Mesenchymal stem cell (in vitro differentiated cells and primary cell): ENCODE results near the gene CDH2.

Experiments used
- DNase-seq: peaks from one replicate; pipeline ENCODE4 v3.0.0-alpha.2; 2013
- H2AFZ ChIP-seq: one replicate; pipeline ENCODE4 v1.6.1; 2013; ENCODE audit warnings: low read depth, mild to moderate bottlenecking, control low read depth, inconsistent platforms, low read length, moderate library complexity
- H2AK5ac ChIP-seq: 2 replicates; pipeline ENCODE4 v1.6.1; 2013; ENCODE audit warnings: low read length, moderate library complexity, mild to moderate bottlenecking, inconsistent platforms; ENCODE audit not compliant: severe bottlenecking
- H2BK120ac ChIP-seq: one replicate; pipeline ENCODE4 v1.6.1; 2013; ENCODE audit warnings: low read depth, mild to moderate bottlenecking, inconsistent platforms, low read length, moderate library complexity
- H2BK12ac ChIP-seq, 2 experiments: one replicate each; pipeline ENCODE4 v1.6.1; 2013; ENCODE audit warnings: inconsistent platforms in 2 of 2, low read length in 2 of 2, mild to moderate bottlenecking in 2 of 2, moderate library complexity in 2 of 2, control low read depth in 1 of 2
- H2BK15ac ChIP-seq: one replicate; pipeline ENCODE4 v1.6.1; 2013; ENCODE audit warnings: mild to moderate bottlenecking, low read depth, inconsistent platforms; ENCODE audit not compliant: poor library complexity, severe bottlenecking
- H2BK5ac ChIP-seq: 2 replicates; pipeline ENCODE4 v1.6.1; 2013; ENCODE audit warnings: low read depth, mild to moderate bottlenecking, low read length, control low read depth, inconsistent platforms; ENCODE audit not compliant: poor library complexity, severe bottlenecking
- H3K14ac ChIP-seq, 2 experiments: one replicate each; pipeline ENCODE4 v1.6.1; 2013; ENCODE audit warnings: inconsistent platforms in 2 of 2, low read length in 2 of 2, control low read depth in 1 of 2, mild to moderate bottlenecking in 1 of 2, moderate library complexity in 1 of 2
- H3K18ac ChIP-seq, 2 experiments: one replicate each; pipeline ENCODE4 v1.6.1; 2013; ENCODE audit warnings: inconsistent platforms in 2 of 2, low read length in 2 of 2, control low read depth in 1 of 2, low read depth in 1 of 2, mild to moderate bottlenecking in 1 of 2
- H3K23ac ChIP-seq, 2 experiments: one replicate each; pipeline ENCODE4 v1.6.1; 2013; ENCODE audit warnings: inconsistent platforms in 2 of 2, low read length in 2 of 2, mild to moderate bottlenecking in 2 of 2, moderate library complexity in 2 of 2, control low read depth in 1 of 2
- H3K27ac ChIP-seq: 2 replicates; pipeline ENCODE4 v1.5.1; 2013; ENCODE audit warnings: mild to moderate bottlenecking, moderate library complexity, low read length, control low read depth, inconsistent platforms; ENCODE audit not compliant: poor library complexity, severe bottlenecking
- H3K27me3 ChIP-seq, 2 experiments: 2 replicates each; pipeline versions ENCODE4 v1.6.1 to v1.7.0; 2013; ENCODE audit warnings: low read length in 2 of 2, mild to moderate bottlenecking in 2 of 2, moderate library complexity in 2 of 2, control low read depth in 1 of 2, inconsistent platforms in 1 of 2; ENCODE audit not compliant: control insufficient read depth in 1 of 2, insufficient read depth in 1 of 2
- H3K36me3 ChIP-seq, 2 experiments: 2 replicates each; pipeline versions ENCODE4 v1.6.1 to v1.7.0; 2013; ENCODE audit warnings: low read length in 2 of 2, control low read depth in 1 of 2, inconsistent platforms in 1 of 2, low read depth in 1 of 2, mild to moderate bottlenecking in 1 of 2; ENCODE audit not compliant: insufficient read depth in 2 of 2, control insufficient read depth in 1 of 2
- H3K4ac ChIP-seq, 2 experiments: one replicate each; pipeline ENCODE4 v1.6.1; 2013; ENCODE audit warnings: inconsistent platforms in 2 of 2, low read length in 2 of 2, mild to moderate bottlenecking in 2 of 2, moderate library complexity in 2 of 2, control low read depth in 1 of 2, low read depth in 1 of 2
- H3K4me1 ChIP-seq: 2 replicates; pipeline ENCODE4 v1.6.1; 2013; ENCODE audit warnings: low read depth, low read length, control low read depth; ENCODE audit not compliant: control insufficient read depth, insufficient read depth
- H3K4me2 ChIP-seq: 2 replicates; pipeline ENCODE4 v1.6.1; 2013; ENCODE audit warnings: low read length, mild to moderate bottlenecking, inconsistent platforms; ENCODE audit not compliant: poor library complexity, severe bottlenecking
- H3K4me3 ChIP-seq, 2 experiments: 2 replicates each; pipeline versions ENCODE4 v1.5.1 to v1.7.0; 2013; ENCODE audit warnings: low read length in 2 of 2, mild to moderate bottlenecking in 2 of 2, control low read depth in 1 of 2, low read depth in 1 of 2; ENCODE audit not compliant: insufficient read depth in 1 of 2
- H3K79me1 ChIP-seq: replicated peaks from 2 replicates; pipeline ENCODE4 v1.6.1; 2013; ENCODE audit warnings: mild to moderate bottlenecking, control low read depth, low read length, inconsistent platforms; ENCODE audit not compliant: poor library complexity, severe bottlenecking
- H3K9ac ChIP-seq: 2 replicates; pipeline ENCODE4 v1.7.0; 2013; ENCODE audit warnings: mild to moderate bottlenecking, low read length, moderate library complexity
- H3K9me3 ChIP-seq: 2 replicates; pipeline ENCODE4 v1.7.0; 2013; ENCODE audit warnings: mild to moderate bottlenecking, low read length; ENCODE audit not compliant: control insufficient read depth
- H4K8ac ChIP-seq: one replicate; pipeline ENCODE4 v1.6.1; 2013; ENCODE audit warnings: inconsistent platforms, mild to moderate bottlenecking, low read length, moderate library complexity
- H4K91ac ChIP-seq: one replicate; pipeline ENCODE4 v1.6.1; 2013; ENCODE audit warnings: mild to moderate bottlenecking, low read length, inconsistent platforms
- WGBS: methylation state at CpG from one replicate; pipeline ENCODE4 v1.1.7; 2013; ENCODE audit warnings: mixed read lengths; 5-methylcytosine and 5-hydroxymethylcytosine counted together

CDH2 gene

DNA sequence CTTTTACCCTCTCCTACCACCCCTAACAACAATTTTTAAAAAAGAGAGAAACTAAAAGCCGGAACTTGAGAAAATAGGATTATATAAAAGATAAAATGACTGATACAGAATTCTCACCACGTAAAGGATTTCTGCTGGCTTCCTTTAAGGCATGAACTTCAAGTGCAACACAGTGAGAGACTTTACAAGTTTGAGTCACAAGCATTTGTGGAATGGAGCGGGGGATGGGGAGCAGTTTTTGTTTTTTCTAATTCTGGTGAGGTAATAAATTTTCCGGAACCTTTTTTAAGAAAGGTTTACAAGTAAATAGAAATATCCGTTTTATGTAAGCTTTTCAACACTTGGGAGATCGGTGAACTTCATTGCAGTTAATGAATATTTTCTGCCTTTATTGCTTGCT is 1.8 kb upstream of the CDH2 start:
- Histone ChIP-seq H2BK5ac (no peak overlapping the region), H3K4ac (no peak overlapping the region), H3K36me3 (no peaks in the 10 kb centered on the region), H2BK12ac (no peak overlapping the region), H4K8ac (no peak overlapping the region), H2AFZ (no peak overlapping the region), H3K4me3 (peak overlapping the region in 1 of 2 experiments; percentile 78), H4K91ac (no peak overlapping the region), H2AK5ac (no peak overlapping the region), H3K27me3 (peaks cover 0 to 8% of the 10 kb centered on the region in 2 experiments), H3K4me2 (no peak overlapping the region), H3K9ac (no peak overlapping the region), H3K9me3 (no peaks in the 10 kb centered on the region), H2BK15ac (no peak overlapping the region), H3K27ac (peak overlapping the region; percentile 45), H3K23ac (no peak overlapping the region), H3K4me1 (peaks cover 8% of the 10 kb centered on the region), H3K79me1 (peaks cover 2% of the 10 kb centered on the region), H2BK120ac (no peak overlapping the region), H3K14ac (no peak overlapping the region), H3K18ac (no peak overlapping the region)
- DNase-seq = peak; percentile 25
- WGBS = 9% methylated on average over 5 of the region's 6 CpGs

DNA sequence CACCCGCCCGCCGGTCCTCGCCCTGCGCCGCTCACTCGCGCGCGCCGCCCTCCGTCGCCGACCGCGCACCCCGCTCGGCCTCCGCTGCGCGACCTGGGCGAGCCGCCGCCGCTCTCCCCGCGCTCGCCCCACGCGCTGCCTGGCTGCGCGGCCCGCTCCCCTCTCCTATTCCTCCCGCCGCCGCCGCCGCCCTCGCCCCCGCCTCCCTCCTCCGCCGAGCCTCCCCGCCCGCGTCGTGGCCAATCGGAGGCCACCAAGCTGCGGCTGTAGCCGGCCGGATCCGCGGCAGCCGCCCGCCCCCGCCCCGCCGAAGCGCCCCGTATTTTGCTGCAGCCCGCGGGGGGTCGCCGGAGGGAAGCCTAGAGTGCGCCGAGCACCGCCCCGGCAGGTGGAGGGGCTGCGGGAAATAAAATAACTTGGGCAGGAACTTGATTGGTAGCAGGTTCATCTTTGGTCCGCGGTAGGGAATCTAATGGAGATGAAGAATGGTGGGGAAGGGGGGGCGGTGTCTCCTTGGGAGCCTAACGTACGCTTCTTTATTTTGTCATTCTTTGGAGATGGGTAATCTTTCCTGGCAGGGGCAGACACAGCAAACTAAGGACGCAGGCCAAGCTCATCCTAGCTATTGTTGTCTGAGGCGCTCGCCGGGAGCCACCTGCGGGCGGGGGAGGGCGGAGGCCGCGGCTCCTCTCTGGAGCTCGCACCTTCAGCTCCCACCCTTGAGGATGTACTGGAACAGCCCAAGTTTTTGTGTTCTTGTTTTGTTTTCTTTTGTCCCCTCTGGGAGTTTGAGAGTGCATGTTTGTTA is 1.1 kb upstream of the CDH2 start:
- Histone ChIP-seq H3K14ac (no peak overlapping the region), H2BK12ac (peak overlapping the region in 1 of 2 experiments; percentile 63), H4K8ac (no peak overlapping the region), H3K27ac (peak overlapping the region; percentile 45), H3K9me3 (no peaks in the 10 kb centered on the region), H3K23ac (no peak overlapping the region), H2BK120ac (peak overlapping the region; percentile 57), H3K18ac (peak overlapping the region; percentile 59 to 79), H2BK15ac (no peak overlapping the region), H3K4me1 (peaks cover 7% of the 10 kb centered on the region), H3K27me3 (peaks cover 0 to 8% of the 10 kb centered on the region in 2 experiments), H3K79me1 (peaks cover 2% of the 10 kb centered on the region), H3K36me3 (no peaks in the 10 kb centered on the region), H2AK5ac (no peak overlapping the region), H3K4me2 (peak overlapping the region; percentile 82), H2AFZ (peak overlapping the region; percentile 81), H4K91ac (no peak overlapping the region), H3K4ac (no peak overlapping the region), H2BK5ac (no peak overlapping the region), H3K9ac (no peak overlapping the region), H3K4me3 (peak overlapping the region; percentile 81 to 92)
- WGBS = under 1% methylated on average over 53 of the region's 83 CpGs
- DNase-seq = peak; percentile 62

DNA sequence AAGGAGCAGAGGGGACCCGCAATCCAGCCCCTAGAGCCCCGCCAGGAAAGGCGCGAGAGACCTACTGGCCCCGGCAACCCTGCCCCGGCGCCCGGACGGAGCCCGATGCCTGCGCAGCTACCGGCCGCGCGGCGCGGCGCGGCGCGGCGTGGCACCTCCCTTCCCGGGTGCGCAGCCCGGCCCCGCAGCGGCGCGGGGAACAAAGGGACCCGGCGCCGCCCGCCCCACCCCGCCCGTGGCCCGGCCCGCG is 307 bp downstream of the CDH2 start:
- peaks cover 0 to 8% of the 10 kb centered on the region in 2 experiments for H3K27me3 ChIP-seq
- peak overlapping the region in 1 of 2 experiments; percentile 58 for H3K4ac ChIP-seq
- peak overlapping the region; percentile 79 to 92 for H3K4me3 ChIP-seq
- H3K9me3 ChIP-seq = no peaks in the 10 kb centered on the region
- H3K4me2 ChIP-seq = peak overlapping the region; percentile 94
- peak overlapping the region; percentile 21 for H3K27ac ChIP-seq
- peak overlapping the region; percentile 27 to 80 for H3K18ac ChIP-seq
- H3K9ac ChIP-seq = peak overlapping the region; percentile 71
- H2BK12ac ChIP-seq = peak overlapping the region in 1 of 2 experiments; percentile 54
- H3K14ac ChIP-seq = no peak overlapping the region
- no peak overlapping the region for H2AFZ ChIP-seq
- peaks cover 7% of the 10 kb centered on the region for H3K4me1 ChIP-seq
- no peak overlapping the region for H4K91ac ChIP-seq
- peaks cover 3% of the 10 kb centered on the region for H3K79me1 ChIP-seq
- WGBS = 0% methylated on average over 17 of the region's 38 CpGs
- no peak for DNase-seq
- peak overlapping the region; percentile 90 for H2BK120ac ChIP-seq
- H3K23ac ChIP-seq = no peak overlapping the region
- no peaks in the 10 kb centered on the region for H3K36me3 ChIP-seq
- H2AK5ac ChIP-seq = no peak overlapping the region
- H4K8ac ChIP-seq = no peak overlapping the region
- no peak overlapping the region for H2BK15ac ChIP-seq
- peak overlapping the region; percentile 73 for H2BK5ac ChIP-seq

DNA sequence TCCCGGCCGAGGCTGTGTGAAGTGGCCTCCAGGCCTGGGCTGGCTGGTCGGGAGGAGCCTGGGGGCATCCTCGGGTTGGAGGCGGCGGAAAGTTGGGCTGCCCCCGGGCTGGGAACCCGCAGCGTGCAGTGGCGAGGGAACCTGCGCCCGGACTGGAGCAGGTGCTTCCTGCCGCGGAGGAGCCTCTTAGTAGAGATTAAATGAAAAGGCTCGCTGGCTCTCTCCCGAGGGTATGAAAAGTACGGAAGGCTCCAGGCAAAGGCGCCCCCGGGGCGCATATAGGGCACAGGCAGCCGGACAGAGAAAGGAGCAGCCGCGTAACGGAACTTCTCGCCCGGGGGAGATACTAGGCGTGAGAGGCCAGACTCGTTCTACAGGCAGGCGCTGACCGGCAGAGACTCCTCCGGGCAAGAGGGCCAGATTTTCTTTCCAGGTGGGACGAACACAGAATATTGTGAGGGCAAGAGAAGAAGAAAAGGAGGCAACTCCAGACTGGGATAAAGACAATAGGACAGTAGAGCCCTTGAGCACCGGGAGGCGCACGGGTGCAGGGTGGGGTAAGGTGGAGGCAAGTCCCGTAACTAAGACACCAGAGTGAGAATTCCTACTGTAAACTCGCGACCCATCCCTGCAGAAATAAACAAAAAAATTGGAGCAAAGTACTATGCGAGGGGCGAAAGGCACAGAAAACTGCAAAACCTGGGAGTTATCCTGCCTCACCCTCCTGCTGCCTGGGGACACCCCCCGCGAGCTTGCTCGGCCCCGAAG is 816 bp downstream of the CDH2 start:
- Histone ChIP-seq H3K27me3 (peaks cover 0 to 8% of the 10 kb centered on the region in 2 experiments), H3K4me3 (peak overlapping the region; percentile 79 to 92), H2AFZ (no peak overlapping the region), H4K8ac (no peak overlapping the region), H3K27ac (peak overlapping the region; percentile 21), H3K4me1 (peaks cover 7% of the 10 kb centered on the region), H2BK120ac (peak overlapping the region; percentile 90), H3K4ac (peak overlapping the region in 1 of 2 experiments; percentile 58), H3K9ac (peak overlapping the region; percentile 71), H3K4me2 (peak overlapping the region; percentile 94), H2BK15ac (no peak overlapping the region), H3K18ac (peak overlapping the region; percentile 27 to 80), H3K79me1 (peaks cover 3% of the 10 kb centered on the region), H3K36me3 (no peaks in the 10 kb centered on the region), H3K9me3 (no peaks in the 10 kb centered on the region), H3K14ac (peak overlapping the region in 1 of 2 experiments; percentile 36), H2BK5ac (peak overlapping the region; percentile 73), H2AK5ac (no peak overlapping the region), H3K23ac (peak overlapping the region in 1 of 2 experiments; percentile 50), H4K91ac (no peak overlapping the region), H2BK12ac (peak overlapping the region in 1 of 2 experiments; percentile 54)
- peak; percentile 53 for DNase-seq
- WGBS = under 1% methylated on average over 44 of the region's 44 CpGs
